Stimulated activated CD4-positive, alpha-beta T cell treated with anti-CD3 and anti-CD28 coated beads, Interleukin-12 subunit alpha, Interleukin-12 subunit beta, amount 100 ng/mL, for 4 hours (primary cell): ENCODE measurements around the gene BBOX1.
"Not testable (repeated sequence)": the region's sequence is repeated elsewhere in the genome, so short reads cannot be mapped to it uniquely, and the experiment has no call there.

Experiments
- DNase-seq: peaks from one replicate; pipeline ENCODE4 v3.0.0-alpha.2; 2020

Gene BBOX1, protein sequence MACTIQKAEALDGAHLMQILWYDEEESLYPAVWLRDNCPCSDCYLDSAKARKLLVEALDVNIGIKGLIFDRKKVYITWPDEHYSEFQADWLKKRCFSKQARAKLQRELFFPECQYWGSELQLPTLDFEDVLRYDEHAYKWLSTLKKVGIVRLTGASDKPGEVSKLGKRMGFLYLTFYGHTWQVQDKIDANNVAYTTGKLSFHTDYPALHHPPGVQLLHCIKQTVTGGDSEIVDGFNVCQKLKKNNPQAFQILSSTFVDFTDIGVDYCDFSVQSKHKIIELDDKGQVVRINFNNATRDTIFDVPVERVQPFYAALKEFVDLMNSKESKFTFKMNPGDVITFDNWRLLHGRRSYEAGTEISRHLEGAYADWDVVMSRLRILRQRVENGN

DNA sequence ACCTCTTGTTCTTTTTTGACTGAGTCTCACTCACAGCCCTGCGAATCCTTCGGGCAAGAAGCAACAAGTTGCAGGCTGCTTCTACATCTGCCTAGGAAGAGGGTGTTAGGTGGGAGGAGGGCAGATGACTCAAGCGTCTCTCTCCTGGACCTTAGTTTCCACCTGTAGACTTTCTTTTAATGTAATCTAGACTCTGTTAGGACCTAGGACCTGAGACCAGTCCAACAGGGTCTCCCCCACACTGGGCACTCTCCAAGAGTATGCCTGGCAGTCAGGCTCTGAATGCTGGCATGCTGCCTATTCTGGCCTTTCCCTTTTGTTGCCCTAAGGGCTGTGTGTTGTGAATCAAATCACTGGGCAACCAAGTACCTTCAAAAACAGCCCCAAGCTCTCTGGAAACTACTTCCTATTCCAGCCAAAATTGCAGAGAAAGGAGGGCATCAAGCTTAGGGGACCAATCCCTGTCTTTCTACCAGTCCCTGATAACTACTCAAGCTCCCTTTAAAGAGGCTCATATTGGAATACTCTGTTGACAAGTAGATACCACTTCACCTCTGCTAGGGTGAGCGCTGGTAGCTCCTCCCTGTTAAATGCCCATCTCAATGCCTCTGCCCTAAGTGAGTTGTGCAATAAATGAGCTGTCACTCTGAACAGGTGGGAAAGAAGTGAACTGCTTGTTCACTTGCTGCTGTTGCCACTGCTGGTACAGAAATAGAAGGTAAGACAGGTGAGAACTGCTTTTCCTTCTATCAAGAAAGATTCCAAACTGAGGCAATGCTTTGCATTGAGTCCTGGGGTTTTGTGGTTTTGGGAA is at the start of gene BBOX1:
Gene BBOX1 (plus strand): TSS at position 514 of the 814 bp plus-strand sequence. CDS start 14,616 bp downstream, outside the sequence.
- DNase-seq, result no peak

DNA sequence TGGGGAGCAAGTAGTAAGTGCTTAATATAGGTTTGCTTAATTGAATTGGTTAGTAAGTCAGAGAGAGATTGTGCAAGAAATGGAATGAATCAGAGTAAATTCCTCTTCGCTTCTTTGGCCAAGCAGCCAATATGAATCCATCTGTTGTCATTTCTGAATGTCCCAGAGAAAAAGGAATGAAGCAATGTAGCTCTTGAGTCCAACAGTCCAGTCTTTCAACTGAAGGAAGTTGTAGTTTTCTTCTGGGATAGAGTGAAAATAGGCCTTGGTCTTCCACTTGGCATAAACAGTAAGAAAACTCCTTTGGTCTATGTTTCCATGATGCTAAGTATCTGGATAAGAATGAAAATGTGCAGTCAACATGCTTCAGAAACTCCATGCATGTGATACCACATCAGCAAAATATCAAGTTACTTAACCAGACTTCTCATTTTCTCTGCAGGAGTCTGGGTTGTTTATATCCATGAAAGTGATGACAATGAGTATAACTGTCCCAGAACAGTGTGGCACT is 48.5 kb upstream of the BBOX1 start:
- no peak for DNase-seq

DNA sequence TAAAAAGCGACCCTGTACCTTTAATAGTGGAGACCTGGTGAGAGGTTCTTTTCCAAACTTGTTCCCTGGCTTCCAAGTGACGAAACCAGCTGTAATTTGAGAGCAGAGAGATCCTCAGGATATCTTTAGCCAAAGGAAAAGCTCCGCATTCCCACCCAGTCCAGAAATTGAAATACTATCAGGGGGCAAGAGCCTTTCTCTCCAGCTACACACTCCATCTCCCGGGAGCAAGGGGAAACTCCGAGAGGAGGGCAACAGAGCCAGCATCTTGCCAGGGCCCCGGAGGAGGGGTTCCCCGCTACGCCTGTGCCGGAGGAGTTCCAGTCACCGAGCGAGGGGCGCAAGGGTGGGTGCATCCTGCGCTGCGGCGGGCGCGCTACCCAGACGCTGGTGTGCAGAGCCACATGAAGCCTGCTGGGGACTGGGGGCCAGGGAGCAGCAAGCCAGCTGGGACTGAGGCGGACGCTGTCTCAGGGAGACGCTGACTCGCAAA is 46.6 kb upstream of the BBOX1 start, which contains the start of gene FIBIN:
Gene FIBIN (plus strand): TSS at position 148 of the 493 bp plus-strand sequence. CDS start 415 bp downstream, outside the sequence.
- DNase-seq, result no peak

DNA sequence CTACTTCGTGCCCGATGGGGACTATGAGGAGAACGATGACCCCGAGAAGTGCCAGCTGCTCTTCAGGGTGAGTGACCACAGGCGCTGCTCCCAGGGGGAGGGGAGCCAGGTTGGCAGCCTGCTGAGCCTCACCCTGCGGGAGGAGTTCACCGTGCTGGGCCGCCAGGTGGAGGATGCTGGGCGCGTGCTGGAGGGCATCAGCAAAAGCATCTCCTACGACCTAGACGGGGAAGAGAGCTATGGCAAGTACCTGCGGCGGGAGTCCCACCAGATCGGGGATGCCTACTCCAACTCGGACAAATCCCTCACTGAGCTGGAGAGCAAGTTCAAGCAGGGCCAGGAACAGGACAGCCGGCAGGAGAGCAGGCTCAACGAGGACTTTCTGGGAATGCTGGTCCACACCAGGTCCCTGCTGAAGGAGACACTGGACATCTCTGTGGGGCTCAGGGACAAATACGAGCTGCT is 46.0 kb upstream of the BBOX1 start:
- DNase-seq, result no peak

DNA sequence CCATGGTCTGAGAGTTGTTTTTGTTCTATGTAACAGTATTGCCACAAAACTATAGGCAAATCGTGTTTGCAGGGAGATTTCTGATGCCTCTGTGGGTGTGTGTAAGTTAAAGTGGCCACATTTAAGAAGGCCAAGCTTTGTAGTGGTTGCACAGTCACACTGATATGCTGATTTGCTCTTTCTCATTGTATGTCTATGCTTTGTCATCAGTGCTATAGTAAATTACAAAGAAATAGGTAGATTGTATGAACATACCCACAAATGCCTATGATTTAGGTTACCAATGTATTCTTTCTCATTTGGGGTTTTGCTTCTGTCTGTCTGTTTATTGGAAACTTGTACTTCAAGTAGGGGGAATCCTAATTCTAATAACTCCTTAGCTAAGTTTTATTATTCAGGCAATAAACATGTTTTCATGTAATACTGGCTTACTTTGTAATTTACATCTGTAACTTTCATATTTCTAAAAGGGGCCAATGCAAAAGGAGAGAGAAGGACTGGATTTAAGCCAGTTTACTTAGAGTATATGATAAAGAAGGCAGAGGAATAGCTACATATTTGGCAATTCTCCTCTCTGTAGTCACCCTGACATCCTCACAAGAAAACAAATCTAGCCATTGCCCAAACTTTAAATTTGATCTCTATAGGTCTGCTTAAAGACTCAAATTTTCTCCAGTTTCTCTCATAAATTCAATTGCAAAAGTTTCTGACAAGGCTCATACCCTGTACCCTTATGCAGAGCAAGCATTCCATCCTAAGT is 44.7 kb upstream of the BBOX1 start:
- DNase-seq, result no peak

DNA sequence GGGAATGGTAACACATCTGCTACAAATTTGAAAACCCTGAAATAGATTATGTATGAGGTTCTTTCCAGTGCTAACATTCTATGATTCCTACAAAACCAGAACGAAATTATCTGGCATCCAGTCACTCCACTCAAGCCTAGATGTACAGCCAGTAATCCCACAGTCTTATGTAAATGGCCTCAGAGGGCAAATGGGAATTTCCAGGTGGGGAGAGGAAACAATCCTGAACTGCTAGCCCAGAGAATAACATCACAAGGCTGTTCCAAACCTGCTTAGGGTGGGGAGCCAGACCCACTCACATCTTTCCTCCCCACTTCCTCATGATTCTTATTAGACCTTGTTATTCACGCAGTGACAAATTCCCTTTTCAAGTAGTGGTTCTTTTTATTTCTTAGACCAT is 43.2 kb upstream of the BBOX1 start:
- no peak for DNase-seq

DNA sequence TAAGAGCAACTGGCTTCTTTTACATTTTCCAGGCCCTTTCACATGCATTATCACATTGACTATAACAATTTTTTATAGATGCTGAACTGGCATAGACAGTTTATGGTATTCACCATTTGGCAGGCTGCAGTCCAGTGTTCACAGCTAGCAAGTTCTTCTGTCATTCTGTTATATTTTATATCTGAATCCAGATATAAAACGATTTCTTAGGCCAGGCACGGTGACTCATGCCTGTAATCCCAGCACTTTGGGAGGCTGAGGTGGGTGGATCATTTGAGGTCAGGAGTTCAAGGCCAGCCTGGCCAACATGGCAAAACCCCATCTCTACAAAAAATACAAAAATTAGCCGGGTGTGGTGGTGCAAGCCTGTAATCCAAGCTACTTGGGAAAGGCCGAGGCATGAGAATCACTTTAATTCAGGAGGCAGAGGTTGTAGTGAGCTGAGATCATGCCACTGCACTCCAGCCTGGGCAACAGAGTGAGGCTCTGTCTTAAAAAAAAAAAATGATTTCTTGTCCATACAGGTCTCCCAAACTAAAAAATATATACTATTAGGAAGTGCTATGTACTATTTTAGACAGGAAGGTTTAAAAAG is 39.4 kb upstream of the BBOX1 start:
- DNase-seq, result not testable (repeated sequence)

DNA sequence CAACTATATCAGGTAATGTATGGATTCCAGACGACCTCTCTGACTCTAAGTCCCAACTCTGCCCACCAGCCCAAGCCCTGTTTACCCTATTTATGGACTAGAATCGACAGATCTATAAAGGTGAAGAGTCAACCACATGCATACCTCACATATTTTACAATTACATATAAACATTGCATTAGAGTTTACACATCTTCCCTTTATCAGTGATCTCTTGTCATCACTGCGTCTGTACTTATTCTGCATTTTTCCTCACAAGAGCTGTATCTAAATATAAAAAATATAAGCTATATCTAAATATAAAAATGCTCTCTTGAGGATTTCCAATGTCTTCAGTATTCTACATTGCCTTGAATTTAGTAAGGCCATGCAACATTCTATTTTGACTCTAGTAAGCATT is 38.2 kb upstream of the BBOX1 start:
- DNase-seq, result no peak

GRCh38 chr11:27002838-27003237 is 37.8 kb upstream of the BBOX1 start:
- no peak for DNase-seq

DNA sequence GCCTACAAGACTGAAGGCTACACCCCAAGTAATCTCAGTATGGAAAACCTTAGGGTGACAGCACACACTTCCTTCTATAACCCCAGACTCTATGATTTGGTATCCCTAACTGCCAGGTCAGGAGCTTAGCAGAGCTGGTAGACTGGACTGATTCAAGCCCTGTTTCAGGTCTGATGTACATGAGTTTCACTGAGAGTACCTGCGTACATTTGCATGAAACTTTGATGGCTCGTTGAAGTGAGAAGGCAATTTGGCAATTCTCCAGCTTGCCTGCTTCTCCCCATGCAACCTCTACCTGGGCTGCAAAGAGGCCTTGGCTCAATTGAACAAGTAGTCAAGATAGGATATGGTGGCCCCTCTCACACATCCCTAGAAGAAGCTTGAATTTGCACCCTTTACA is 36.5 kb upstream of the BBOX1 start:
- DNase-seq, result no peak

- DNase-seq, result no peak
Measured at GRCh38 chr11:27008811-27009535, 31.6 kb upstream of the BBOX1 start.

DNA sequence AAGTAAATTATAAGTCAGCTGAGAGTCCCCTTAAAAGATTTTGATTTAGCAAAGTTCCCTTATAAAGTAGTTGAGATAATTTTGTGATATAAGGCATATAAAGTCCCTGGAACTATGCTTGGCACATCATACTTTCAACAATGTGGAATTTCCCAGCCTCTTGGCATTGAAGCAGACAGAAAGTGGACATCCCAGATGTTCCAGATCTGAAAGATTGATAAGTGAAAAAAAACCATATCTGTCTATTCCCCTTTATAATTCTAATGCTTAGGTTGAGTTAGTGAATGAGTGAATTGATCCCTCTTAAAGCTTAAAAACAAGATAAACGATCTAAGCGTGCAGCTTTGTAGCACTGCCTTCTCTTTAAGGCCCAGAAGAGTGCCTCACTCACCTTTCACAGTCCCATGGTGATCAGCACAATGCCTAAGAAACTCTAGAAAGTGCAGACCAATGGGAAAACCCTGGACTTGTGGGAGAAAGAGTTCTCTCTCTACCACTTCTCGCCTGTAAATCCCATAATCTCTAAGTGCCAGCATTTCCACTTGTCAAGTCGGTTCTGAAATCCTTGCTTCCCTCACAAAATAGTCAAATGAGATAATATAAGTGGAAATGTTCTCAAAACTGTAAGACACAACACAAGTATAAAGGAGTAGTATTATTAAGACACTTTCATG is 28.9 kb upstream of the BBOX1 start:
- DNase-seq, result no peak

DNA sequence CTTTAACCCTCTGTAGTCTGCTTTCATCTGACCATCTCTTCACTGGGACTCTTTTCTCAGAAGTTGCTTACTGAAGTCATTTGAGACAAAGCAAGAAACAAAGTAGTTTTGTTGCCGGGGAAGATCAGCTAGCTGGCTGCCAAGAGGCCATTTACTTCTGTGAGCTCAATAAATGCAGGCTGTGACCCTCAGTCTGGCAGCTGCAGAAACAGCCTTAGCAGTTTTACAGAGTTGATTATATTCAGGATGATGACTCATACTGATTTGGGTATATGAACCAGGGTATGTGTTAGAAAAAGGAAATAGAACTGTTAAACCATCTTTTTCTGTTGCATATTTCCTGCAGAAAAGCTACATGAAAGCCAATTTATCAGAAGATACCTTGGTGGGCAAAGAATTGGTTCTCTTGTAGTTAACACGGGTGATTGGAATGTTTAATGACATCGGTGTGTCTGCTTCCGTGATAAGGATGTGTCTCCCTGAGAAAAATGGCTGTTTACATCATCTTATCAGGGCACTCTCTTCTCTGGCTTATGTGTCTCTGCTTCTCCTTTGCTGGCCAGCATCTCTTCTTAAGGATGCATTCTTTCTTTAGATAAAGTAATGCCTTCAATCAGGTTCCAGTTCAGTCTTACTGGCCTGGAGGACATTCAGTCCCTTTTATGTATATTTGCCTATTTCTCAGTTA is 28.2 kb upstream of the BBOX1 start:
- DNase-seq, result no peak

GRCh38 chr11:27013781-27014361 is 26.7 kb upstream of the BBOX1 start:
- no peak for DNase-seq

GRCh38 chr11:27018902-27019529 is 21.6 kb upstream of the BBOX1 start:
- DNase-seq, result no peak

- no peak for DNase-seq
Measured at GRCh38 chr11:27020751-27021150, 19.9 kb upstream of the BBOX1 start.

- DNase-seq, result no peak
Measured at GRCh38 chr11:27022659-27023251, 17.9 kb upstream of the BBOX1 start.

GRCh38 chr11:27024865-27025264 is 15.8 kb upstream of the BBOX1 start:
- no peak for DNase-seq
